ENCODE results near the gene SPDYA. TPM values are rescaled to one million over a fixed set of nuclear protein-coding genes. Genes with fewer than 3 reads are reported as not detected.
A peak's percentile ranks its signal among the peaks of the same experiment; 100 is the strongest.

SPDYA gene
- total and polyA plus RNA-seq, 2 of the 13 experiments (the other 11 are each of a cell fraction or from before 2014, with no cell fraction given): 0.32 to 0.75 TPM

GRCh38 chr2:28870146-28870891 lies 59.7 kb downstream of the SPDYA start, which contains the start of gene TRMT61B (continued):
- TF ChIP-seq DNMT3B (CRISPR knock-in tag; conservative IDR thresholded peaks at IDR 0.05): no peak; the same call in 1 of the 2 replicates
- no peak for TF ChIP-seq ZNF850 (CRISPR knock-in tag; conservative IDR thresholded peaks at IDR 0.05)
- peak; percentile 95; the same call in 1 of the 2 replicates for TF ChIP-seq NCOA1 (CRISPR knock-in tag; IDR thresholded peaks at IDR 0.05)
- TF ChIP-seq SYNCRIP (IDR thresholded peaks at IDR 0.05; ENCODE audit: insufficient read depth, low read depth, low read length): no peak
- TF ChIP-seq, protein P1, sequence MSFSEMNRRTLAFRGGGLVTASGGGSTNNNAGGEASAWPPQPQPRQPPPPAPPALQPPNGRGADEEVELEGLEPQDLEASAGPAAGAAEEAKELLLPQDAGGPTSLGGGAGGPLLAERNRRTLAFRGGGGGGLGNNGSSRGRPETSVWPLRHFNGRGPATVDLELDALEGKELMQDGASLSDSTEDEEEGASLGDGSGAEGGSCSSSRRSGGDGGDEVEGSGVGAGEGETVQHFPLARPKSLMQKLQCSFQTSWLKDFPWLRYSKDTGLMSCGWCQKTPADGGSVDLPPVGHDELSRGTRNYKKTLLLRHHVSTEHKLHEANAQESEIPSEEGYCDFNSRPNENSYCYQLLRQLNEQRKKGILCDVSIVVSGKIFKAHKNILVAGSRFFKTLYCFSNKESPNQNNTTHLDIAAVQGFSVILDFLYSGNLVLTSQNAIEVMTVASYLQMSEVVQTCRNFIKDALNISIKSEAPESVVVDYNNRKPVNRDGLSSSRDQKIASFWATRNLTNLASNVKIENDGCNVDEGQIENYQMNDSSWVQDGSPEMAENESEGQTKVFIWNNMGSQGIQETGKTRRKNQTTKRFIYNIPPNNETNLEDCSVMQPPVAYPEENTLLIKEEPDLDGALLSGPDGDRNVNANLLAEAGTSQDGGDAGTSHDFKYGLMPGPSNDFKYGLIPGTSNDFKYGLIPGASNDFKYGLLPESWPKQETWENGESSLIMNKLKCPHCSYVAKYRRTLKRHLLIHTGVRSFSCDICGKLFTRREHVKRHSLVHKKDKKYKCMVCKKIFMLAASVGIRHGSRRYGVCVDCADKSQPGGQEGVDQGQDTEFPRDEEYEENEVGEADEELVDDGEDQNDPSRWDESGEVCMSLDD (CRISPR knock-in tag; IDR thresholded peaks at IDR 0.05; ENCODE audit: borderline replicate concordance): no peak; the same call in 1 of the 2 replicates
- TF ChIP-seq GFI1 (CRISPR knock-in tag; IDR thresholded peaks at IDR 0.05; ENCODE audit: borderline replicate concordance): no peak; the same call in 1 of the 2 replicates
- peak; percentile 74; the same call in 1 of the 2 replicates for TF ChIP-seq RFX5 (IDR thresholded peaks at IDR 0.05; ENCODE audit: low read depth, low read length)
- TF ChIP-seq MAFG (CRISPR knock-in tag; IDR thresholded peaks at IDR 0.05): no peak
- no peak for TF ChIP-seq SUZ12 (IDR thresholded peaks at IDR 0.05; ENCODE audit: low read depth, low read length)
- TF ChIP-seq ZNF431 (CRISPR knock-in tag; IDR thresholded peaks at IDR 0.05; ENCODE audit: borderline replicate concordance, low read depth): peak; percentile 96
- peak; percentile 98 for TF ChIP-seq TGIF2 (CRISPR knock-in tag; IDR thresholded peaks at IDR 0.05)
- TF ChIP-seq KLF11 (CRISPR knock-in tag; IDR thresholded peaks at IDR 0.05): peak; percentile 95
- no peak for TF ChIP-seq ZNF17 (CRISPR knock-in tag; IDR thresholded peaks at IDR 0.05)
- TF ChIP-seq ZNF10 (CRISPR knock-in tag; IDR thresholded peaks at IDR 0.05; ENCODE audit: borderline replicate concordance, low read depth): no peak
- TF ChIP-seq NFE2L2 (IDR thresholded peaks at IDR 0.05; ENCODE audit: low read length): no peak
- TF ChIP-seq FOXO4 (CRISPR knock-in tag; conservative IDR thresholded peaks at IDR 0.05): no peak; the same call in 1 of the 2 replicates
- no peak for TF ChIP-seq POLR2AphosphoS2 (IDR thresholded peaks at IDR 0.05; ENCODE audit: low read depth, low read length)
- peak; percentile 60; the same call in 1 of the 2 replicates for TF ChIP-seq ZNF318 (CRISPR knock-in tag; IDR thresholded peaks at IDR 0.05)

Data from HepG2 (cell line).